H1 (cell line): Measurements from ENCODE around the gene SORCS3. TPM values are rescaled to one million over a fixed set of nuclear protein-coding genes. Genes with fewer than 3 reads are reported as not detected.

ENCODE experiments used
- KDM1A ChIP-seq: fragments of 200-600, 300-600 bp; sonication (generic); IDR thresholded peaks from 2 replicates; pipeline ENCODE4 v1.7.1; 2016; ENCODE audit warnings: mild to moderate bottlenecking, low read length, borderline replicate concordance
- SP2 ChIP-seq: IDR thresholded peaks from 2 replicates; pipeline ENCODE4 v1.6.1; 2012; ENCODE audit warnings: mild to moderate bottlenecking, low read length, inconsistent platforms
- polyA plus RNA-seq, 7 experiments: library from polyadenylated mRNA; depleted of rRNA in 3 of 7; stranded (reverse) in 5 of 7; unstranded in 2 of 7; fragments of >200 nt in 5 of 7; fragments of 200-250 nt in 2 of 7; gene quantifications; 1 replicate in 5 of 7; 2 replicates in 1 of 7; 4 replicates in 1 of 7; pipeline versions ENCODE4 v1.2.1 to v1.2.3, GENCODE V29; 2011 to 2013; ENCODE audit warnings: missing spikeins in 2 of 7, mixed read lengths in 2 of 7
- total RNA-seq: library from RNA; stranded (reverse); fragmentation: NEBNext Ultra II Directional; extraction: Animal tissue kit (Norgen Biotek cat#: 25700); gene quantifications from 2 replicates; pipeline ENCODE4 v1.2.1, GENCODE V29; 2021
- TF ChIP-seq, protein P1 (sequence below): fragments of 300-600 bp; sonication (generic); IDR thresholded peaks from 2 replicates; pipeline ENCODE4 v1.7.1; 2012; ENCODE audit warnings: low read length, moderate library complexity, mild to moderate bottlenecking, inconsistent platforms; ENCODE audit not compliant: insufficient replicate concordance

SORCS3 gene
- total and polyA plus RNA-seq, 2 of the 8 experiments (the other 6 are each of a cell fraction or from before 2014, with no cell fraction given): 0.26 to 0.88 TPM

GRCh38 chr10:105149371-105149891, 508.3 kb downstream of the SORCS3 start (continued):
- no peak for TF ChIP-seq KDM1A
- TF ChIP-seq, protein P1, sequence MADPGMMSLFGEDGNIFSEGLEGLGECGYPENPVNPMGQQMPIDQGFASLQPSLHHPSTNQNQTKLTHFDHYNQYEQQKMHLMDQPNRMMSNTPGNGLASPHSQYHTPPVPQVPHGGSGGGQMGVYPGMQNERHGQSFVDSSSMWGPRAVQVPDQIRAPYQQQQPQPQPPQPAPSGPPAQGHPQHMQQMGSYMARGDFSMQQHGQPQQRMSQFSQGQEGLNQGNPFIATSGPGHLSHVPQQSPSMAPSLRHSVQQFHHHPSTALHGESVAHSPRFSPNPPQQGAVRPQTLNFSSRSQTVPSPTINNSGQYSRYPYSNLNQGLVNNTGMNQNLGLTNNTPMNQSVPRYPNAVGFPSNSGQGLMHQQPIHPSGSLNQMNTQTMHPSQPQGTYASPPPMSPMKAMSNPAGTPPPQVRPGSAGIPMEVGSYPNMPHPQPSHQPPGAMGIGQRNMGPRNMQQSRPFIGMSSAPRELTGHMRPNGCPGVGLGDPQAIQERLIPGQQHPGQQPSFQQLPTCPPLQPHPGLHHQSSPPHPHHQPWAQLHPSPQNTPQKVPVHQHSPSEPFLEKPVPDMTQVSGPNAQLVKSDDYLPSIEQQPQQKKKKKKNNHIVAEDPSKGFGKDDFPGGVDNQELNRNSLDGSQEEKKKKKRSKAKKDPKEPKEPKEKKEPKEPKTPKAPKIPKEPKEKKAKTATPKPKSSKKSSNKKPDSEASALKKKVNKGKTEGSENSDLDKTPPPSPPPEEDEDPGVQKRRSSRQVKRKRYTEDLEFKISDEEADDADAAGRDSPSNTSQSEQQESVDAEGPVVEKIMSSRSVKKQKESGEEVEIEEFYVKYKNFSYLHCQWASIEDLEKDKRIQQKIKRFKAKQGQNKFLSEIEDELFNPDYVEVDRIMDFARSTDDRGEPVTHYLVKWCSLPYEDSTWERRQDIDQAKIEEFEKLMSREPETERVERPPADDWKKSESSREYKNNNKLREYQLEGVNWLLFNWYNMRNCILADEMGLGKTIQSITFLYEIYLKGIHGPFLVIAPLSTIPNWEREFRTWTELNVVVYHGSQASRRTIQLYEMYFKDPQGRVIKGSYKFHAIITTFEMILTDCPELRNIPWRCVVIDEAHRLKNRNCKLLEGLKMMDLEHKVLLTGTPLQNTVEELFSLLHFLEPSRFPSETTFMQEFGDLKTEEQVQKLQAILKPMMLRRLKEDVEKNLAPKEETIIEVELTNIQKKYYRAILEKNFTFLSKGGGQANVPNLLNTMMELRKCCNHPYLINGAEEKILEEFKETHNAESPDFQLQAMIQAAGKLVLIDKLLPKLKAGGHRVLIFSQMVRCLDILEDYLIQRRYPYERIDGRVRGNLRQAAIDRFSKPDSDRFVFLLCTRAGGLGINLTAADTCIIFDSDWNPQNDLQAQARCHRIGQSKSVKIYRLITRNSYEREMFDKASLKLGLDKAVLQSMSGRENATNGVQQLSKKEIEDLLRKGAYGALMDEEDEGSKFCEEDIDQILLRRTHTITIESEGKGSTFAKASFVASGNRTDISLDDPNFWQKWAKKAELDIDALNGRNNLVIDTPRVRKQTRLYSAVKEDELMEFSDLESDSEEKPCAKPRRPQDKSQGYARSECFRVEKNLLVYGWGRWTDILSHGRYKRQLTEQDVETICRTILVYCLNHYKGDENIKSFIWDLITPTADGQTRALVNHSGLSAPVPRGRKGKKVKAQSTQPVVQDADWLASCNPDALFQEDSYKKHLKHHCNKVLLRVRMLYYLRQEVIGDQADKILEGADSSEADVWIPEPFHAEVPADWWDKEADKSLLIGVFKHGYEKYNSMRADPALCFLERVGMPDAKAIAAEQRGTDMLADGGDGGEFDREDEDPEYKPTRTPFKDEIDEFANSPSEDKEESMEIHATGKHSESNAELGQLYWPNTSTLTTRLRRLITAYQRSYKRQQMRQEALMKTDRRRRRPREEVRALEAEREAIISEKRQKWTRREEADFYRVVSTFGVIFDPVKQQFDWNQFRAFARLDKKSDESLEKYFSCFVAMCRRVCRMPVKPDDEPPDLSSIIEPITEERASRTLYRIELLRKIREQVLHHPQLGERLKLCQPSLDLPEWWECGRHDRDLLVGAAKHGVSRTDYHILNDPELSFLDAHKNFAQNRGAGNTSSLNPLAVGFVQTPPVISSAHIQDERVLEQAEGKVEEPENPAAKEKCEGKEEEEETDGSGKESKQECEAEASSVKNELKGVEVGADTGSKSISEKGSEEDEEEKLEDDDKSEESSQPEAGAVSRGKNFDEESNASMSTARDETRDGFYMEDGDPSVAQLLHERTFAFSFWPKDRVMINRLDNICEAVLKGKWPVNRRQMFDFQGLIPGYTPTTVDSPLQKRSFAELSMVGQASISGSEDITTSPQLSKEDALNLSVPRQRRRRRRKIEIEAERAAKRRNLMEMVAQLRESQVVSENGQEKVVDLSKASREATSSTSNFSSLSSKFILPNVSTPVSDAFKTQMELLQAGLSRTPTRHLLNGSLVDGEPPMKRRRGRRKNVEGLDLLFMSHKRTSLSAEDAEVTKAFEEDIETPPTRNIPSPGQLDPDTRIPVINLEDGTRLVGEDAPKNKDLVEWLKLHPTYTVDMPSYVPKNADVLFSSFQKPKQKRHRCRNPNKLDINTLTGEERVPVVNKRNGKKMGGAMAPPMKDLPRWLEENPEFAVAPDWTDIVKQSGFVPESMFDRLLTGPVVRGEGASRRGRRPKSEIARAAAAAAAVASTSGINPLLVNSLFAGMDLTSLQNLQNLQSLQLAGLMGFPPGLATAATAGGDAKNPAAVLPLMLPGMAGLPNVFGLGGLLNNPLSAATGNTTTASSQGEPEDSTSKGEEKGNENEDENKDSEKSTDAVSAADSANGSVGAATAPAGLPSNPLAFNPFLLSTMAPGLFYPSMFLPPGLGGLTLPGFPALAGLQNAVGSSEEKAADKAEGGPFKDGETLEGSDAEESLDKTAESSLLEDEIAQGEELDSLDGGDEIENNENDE: no peak
- no peak for TF ChIP-seq SP2
